GM21786 (cell line): ENCODE data around the gene SSR1.

Experiments used
- ATAC-seq: cut with Tn5 transposase; IDR thresholded peaks from one replicate; pipeline ENCODE4 v1.9.1; 2021; ENCODE audit not compliant: unreplicated experiment

SSR1 gene

DNA sequence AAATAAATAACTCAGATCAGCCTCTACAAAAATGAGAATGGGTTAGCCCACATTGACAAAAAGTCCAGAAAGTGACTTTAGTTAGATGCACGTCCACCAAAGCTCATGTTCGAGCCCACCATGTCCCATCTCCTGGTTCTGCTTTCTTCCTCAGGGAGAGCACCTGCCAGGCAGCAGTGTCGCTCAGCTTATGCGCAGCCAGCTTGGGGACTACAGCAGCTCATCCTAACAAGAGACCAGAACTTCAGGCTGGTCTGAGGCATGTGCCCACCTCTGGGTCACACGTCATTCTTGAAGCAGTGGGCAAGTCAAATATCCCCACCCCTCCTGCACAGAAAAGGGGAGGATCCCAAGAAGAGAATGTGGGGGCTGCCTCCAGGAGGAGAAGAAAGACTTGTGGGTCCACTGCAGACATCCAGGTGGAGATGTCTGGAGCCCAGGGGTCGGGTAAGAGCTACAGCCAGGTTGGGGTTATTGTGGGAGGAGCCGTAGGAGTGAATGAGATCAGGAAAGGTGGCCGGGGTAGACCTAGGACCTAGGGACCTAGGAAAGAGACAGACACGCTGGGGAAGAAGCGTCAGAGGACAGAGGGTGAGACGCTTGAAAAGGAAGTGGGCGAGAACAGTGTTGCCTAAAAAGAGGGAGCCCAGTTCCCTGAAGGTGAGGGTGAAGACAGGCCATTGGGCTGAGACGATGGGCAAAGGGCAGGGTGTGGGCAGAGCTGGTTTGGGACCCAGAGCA is 52.5 kb downstream of the SSR1 start:
- peak; percentile 17 for ATAC-seq

DNA sequence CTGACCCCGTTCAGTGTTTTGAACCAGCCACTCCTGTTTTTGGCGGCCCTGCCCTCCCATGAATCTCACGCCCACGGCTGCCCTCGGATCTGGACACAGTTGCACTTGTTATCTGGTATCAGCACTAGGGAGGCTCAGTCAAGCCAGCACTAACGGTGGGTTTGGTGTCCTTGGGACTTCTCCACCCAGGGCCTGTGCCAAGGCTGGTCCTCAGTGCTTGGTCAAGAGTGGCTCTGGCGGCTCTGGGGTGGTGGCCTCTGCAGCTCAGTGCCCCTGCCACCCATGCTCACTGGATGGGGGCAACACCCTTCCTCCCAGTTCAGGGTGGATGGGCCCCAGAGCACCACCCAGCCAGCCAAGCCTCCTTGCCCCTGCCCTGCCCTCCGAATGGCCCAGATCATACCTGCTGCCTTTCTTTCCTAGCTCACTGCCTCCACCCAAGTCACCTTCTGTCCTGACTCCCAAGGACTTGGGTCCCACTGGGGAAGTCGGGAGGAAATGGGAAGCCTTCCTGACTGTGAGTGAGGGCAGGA is 54.7 kb downstream of the SSR1 start:
- no peak for ATAC-seq

DNA sequence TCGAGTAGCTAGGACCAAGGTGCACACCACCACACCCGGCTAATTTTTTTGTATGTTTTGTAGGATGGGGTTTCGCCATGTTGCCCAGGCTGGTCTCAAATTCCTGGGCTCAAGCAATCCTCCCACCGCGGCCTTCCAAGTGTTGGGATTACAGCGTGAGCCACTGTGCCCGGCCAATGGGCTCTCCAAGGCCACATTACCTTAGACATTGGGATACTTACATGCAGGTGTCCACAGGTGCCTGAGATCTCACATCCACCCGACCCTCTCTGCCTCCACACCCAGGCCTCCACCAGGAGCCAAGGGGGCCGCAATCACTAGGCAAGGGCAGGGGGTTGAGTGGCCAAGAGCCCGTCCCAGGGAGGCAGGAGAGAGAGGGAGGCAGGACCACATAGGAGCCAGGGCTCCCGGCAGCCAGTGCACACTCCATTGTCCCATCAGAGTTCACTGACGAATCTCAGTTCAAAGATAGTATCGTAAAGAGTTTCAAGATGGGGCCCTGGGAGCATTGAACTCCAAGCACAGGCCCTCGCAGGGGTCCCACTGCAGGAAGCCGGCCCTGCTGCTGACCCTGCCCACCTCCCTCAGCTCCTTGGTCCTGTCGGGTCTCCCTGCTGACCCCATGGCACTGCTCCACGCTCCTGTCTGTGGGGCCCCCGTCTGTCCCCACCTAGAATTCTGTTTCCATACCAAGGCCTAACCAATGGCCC is 55.3 kb downstream of the SSR1 start:
- no peak for ATAC-seq

DNA sequence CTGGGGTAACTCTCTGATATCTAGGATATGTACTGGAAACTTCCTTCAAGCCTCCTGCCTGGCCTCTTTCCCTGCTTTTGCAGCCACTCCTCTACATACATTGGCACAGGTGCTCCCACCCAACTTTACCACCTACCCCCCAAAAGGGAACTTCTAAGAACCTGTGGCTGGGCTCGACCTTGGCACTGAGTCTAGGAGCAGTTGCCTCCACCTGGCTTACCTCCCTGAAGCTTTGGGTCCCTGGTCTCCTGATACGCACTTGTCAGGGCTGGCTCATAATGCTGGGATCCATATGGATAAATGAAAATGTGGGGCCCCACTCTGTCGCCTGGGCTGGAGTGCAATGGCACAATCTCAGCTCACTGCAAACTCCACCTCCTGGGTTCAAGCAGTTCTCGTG is 56.2 kb downstream of the SSR1 start:
- ATAC-seq = no peak

DNA sequence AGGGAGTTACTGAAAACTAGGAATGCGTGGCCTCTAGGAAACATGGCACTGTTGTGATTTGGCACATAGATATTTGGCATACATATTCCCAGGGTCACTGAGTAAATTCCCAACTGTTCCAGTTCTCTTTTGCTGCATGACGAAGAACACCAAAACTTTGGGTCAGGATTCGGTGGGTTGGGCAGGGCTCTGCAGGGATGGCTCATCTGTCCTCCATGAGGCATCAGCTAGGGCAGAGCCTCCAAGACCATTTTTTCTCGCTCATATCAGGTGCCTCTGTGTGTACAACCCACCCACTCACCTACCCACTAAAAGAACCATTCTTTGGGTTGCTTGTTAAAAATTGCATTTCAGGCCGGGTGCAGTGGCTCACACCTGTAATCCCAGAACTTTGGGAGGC is 57.1 kb downstream of the SSR1 start:
- ATAC-seq = no peak

DNA sequence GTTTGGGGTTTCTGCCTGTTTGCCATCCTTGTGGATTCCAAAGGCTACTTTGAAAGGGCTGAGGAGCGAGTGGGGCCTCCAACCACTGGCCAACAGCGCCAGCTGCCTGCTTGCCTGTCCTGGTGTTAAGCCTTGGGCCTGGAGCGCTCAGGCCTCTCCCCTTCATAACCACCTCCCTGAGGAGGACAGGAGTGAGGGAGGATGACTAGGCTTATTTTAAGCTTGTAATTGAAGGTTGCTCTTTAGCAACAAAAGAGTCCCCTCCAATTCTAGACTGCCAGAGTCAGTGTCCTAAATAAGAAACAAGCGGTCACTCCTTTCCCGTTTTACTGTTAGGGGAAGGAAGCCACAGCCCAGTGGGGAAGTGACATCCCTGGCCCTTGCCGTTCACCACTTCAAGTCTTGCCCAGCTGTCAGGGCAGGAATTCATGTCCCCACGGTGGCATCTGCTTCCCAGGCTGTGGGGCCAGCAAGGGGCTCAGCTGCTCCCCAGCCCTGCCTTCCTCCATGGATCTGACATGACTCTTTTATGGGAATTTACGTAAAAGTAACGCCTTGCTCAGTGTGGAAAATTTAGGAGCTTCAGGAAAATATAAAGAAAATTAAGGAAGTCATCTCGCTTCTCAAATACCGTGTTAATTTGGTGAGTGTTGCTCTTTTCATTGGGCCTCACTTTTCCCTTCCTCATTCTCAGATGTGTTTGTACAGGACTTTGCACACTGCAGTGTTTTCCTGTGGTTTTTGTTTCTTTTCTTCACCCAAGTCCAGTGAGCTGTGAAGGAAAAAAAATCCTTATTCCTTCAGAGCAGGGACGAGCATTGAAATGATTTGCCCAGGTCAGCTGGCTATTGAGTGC is 57.8 kb downstream of the SSR1 start:
- no peak for ATAC-seq

DNA sequence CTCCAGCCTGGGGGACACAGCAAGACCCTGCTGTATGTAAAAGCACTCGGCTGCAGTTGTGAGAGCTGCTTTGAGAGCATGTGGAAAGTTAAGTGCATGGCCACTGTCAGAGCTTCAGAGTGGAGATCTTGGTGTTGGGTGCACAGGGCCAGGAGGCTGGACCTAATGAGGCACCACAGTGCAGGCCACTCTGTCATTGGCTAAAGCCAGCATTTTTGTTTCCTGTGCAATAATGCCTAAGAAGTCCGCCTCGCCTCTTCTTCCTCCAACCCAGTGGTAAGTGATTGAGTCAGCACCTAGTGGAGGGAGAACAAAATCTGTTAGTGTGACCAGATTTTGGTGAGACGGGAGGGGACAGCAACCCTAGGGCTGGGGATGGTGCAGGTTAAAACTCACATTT is 60.6 kb downstream of the SSR1 start:
- no peak for ATAC-seq

DNA sequence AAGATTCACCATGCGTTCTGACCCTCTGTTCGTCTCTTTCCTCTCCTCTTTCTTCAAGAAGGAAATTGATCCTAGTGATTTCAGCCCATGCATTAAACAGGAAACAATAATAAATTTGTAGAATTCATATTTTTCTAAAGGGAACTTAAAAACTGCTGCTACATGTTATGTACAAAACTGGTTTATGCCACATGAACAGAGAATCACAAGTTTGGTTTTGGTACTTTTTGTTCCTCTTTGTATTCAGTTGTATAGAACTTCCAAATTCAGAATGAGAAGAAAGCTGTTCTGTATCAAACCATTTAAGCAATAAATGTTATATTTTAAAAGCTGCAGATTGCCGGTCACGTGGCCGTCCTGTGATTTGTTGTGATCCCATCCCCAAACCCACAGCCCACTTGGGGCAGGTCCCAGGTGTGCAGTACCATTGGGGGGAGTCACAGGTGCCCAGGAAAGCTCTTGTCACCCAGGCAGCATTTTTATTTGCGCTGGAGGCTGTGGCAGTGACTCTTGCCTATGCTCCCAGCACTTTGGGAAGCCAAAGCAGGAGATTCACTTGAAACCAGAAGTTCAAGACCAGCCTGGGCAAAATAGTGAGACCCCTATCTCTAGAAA is 61.2 kb downstream of the SSR1 start:
- no peak for ATAC-seq

DNA sequence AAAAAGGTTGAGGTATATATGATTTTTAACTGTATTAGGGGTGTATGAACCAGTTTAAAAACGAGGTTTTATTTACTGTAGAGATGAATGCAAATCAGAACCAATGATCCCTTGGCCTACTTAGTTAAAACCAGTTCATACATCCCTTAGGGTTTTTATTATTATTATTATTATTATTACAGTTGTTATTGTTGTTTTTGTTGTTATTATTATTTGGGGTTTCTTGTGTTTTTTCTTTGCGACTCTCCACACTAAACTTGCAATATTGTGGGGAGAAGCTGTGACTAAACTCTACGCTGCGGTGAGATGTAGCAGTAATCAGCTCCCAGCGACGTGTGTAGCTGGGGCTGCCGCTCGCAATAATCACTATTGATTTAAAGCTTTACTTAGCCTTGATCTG is 62.2 kb downstream of the SSR1 start:
- no peak for ATAC-seq

DNA sequence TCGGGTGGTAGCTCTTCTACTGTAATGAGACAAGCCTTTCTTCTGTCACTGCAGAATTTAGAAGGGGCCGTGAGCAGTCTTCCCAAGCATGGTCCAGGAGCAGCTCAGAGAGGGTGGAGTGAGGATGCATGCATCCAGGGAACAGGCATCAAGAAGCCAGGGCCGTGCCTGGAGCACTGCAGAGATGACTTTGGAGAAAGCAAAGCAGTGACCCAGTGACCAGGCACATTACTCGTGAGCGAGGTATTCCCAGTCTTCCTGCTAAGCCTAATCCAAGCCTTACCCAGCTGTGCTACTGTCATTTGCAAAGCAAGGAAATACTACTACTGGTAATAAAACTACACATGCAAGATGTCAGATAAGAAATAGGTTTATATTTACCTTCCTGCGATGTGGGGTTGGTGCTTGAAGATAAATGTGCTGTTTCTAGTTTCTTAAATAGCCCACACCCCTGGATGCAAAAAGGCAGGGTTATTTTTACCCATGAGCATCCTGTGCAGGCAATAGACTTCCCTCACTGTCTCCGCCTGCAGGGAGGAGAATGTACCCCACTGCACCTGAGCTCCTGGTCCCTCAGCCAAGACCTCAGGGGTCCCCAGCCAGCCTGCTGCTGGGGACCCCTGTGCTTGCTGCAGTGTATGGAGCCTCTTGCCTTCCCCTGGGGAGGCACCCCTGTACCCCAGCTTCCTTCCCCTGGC is 62.9 kb downstream of the SSR1 start:
- no peak for ATAC-seq

DNA sequence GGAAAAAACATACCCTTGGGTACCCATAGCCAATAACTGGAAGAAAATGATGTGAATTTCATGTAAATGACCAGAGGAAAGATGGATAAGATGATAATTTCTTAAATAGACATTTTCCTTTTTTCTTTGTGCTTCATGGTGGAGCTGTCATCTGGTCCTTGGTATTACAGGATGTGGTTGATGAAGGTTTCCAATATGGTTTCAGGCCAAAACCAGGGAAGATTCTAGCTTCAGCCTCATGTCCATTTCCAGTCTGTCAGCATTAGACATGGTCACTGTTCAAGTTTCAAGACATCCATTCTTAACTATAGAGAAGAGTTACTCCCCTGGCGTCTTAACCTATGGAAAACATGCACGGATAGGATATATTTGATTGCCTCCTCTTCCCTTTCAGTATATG is 63.6 kb downstream of the SSR1 start:
- ATAC-seq = no peak

DNA sequence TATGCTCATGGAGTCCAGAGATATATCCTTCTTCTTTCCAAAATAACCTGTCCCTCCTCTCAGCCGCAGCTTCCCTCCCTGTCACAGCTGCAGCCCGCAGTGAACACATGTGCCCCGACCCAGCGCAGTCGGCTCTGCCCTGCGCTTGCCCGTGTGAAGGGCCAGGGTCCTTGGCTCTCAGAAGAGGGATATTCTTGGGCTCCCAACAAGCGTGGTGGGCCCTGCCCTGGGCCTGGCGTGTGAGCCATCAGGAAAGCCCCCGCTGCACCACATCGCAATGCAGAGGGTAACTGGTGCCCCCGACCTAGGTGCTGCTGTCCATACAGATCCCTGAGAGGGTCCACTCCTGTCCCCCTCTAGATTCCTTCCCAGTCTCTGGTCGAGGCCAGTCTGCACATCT is 65.2 kb downstream of the SSR1 start:
- no peak for ATAC-seq

DNA sequence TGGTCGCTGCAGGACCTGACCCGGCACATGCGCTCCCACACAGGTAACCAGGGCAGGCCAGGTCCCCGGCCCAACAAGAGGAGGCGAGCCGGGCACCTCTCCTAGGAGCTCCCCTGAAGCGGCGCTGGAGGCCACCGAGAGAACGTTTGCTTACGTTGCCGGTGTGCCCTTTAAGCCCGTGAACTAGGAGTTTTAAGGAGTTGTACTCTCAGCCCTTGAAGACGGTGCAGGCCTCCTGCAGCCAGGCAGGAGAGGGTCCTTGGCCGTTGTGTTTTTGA is 65.9 kb downstream of the SSR1 start:
- ATAC-seq = no peak

DNA sequence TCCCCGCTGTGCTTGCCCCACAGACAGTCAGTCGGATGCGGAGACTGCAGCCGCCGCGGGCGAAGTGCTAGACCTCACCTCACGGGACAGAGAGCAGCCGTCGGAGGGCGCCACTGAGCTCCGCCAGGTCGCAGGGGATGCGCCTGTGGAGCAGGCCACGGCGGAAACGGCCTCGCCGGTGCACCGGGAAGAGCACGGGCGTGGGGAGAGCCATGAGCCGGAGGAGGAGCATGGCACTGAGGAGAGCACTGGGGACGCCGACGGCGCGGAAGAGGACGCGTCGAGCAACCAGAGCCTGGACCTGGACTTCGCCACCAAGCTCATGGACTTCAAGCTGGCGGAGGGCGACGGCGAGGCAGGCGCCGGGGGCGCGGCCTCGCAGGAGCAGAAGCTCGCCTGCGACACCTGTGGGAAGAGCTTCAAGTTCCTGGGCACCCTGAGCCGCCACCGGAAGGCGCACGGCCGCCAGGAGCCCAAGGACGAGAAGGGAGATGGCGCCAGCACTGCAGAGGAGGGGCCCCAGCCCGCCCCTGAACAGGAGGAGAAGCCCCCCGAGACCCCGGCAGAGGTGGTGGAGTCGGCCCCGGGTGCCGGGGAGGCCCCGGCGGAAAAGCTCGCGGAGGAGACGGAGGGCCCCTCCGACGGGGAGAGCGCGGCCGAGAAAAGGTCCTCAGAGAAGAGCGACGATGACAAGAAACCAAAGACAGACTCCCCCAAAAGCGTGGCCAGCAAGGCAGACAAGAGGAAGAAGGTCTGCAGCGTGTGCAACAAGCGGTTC is 66.4 kb downstream of the SSR1 start:
- no peak for ATAC-seq

DNA sequence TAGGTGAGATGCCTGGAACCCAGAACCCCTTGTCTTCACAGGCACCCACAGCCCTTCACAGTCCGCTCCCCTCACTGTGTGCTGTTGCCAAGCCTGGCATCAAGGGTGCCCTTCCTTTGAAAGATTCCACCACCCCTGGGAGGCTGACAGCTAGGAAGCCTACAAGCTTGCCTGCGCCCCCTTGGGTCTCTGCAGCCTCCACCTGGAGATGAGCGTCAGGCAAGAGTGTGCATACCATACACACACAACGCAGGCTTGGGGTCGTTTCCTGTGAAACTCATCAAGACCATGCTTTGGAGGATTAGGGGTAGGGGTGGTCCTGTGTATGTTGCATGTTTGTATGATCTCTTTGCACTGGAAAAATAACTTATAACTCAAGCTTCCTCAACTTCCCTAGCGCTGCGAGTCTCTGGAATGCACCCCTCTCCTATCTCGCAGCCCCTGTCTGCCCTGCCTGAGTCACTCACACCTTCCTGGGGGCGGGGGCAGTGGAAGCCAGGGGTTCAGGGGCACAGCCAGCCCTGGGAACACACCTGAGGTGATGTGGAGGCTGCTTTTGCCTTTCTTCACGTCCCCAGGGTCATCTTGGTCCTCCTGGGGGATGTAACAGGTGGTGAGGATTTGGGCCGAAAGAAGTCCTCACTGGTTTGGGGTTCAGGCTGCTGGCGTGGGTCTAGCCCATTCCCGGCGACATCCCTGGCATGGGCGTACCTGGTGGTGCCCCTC is 67.2 kb downstream of the SSR1 start:
- ATAC-seq = no peak

DNA sequence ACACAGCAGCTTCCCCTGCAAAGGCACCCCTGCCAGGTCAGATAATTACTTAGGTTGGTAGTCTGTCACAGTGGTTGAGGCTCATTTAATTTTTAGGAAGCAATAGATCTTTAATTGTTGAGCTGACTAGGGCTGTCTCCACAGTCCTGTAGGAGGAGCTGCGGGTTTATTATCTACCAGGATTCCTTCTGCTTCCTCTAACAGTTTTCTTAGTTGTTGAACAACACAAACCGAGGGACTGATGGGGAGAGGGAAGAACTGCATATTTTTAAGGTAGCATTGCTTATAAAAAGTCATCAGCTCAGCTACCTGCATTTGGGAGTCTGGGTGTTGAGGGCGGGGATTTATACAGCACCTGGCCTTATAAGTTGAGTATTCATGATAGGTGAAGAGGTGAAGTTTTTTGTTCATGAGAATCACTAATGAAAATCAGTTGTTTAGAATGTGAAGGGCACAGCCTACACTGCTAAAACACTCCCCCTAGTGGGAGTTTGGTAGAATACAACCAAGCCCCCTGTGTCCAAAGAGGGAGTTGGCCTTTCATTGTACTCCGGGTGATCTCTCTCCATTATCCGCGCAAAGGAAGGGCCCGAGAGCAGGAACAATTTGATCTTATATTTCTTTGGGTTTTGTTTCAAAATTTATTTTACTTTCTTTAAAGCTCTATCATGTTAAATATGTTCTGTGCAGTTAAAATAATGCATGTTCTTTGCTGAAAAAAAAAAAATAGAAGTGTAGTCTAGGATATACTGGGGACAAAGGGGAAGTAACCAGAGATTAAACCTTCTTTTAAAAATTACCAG is 69.6 kb downstream of the SSR1 start:
- no peak for ATAC-seq

DNA sequence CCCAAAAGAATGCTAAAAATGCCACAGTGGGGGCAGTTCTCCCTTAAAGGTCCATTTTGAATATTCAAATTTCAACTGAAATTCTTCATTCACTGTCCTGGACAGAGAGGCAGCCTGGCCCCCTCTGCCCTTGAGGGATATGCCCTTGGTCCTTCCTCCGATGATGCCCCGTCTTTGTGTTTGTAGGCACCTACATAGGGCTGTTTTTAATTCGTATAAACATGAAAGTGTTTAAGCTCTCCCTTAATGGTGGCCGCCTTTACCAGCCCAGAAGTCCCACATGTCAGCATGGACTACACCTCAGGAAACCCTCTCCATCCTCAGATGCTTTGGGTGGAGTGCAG is 70.2 kb downstream of the SSR1 start:
- no peak for ATAC-seq

DNA sequence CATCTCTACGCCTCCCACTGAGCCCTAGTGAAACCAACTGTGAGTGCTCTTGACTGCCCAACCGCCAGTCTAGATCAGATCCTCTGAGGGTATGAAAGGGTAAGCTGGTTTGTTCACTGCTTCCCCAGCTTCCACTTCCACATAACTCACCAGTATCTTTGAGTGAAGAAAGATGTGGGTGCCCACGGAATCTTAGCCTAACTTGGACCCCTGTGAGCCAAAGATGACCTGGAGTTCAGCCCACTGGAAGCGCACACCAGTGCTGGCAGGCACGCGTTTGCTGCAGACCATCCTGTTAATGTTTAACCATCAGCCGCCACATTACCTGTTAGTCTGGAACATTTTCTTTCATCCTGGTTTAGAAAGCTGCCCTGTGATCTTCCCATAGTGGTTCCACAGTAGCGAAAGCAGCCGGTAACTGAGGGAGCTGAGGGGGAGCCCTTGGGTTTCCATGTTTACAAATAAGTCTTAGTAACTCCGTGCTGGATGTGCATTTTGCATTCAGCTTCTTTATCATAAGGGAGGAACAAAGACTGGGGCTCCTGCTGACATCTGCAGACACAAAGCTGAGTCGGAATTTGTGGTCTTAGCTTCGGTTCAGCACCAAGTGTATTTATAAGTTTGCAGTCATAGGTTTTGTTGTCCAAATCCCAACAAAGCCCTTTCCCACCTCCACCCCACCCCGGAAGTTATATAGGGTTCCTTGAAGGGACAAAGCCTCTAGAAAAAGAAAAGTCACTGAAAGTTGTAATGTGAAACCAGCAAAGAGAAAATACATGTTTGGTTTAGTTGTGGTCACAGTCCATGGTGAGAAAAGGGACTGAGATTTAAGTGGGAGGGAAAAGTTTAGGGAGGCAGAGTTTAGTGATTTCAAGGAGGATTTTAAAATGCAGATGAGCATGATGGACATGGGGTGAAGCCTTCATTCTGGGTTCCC is 71.0 kb downstream of the SSR1 start:
- ATAC-seq = no peak
